Middle frontal gyrus (tissue), 1 donor: ENCODE measurements around the gene SLC6A9.

Experiments
- DNase-seq: peaks from one replicate; pipeline ENCODE4 v3.0.0-alpha.2; 2015; ENCODE audit warnings: low spot score; ENCODE audit errors: extremely low spot score

SLC6A9 gene

GRCh38 chr1:44008259-44008658 is 23.0 kb downstream of the SLC6A9 start:
- no peak for DNase-seq

DNA sequence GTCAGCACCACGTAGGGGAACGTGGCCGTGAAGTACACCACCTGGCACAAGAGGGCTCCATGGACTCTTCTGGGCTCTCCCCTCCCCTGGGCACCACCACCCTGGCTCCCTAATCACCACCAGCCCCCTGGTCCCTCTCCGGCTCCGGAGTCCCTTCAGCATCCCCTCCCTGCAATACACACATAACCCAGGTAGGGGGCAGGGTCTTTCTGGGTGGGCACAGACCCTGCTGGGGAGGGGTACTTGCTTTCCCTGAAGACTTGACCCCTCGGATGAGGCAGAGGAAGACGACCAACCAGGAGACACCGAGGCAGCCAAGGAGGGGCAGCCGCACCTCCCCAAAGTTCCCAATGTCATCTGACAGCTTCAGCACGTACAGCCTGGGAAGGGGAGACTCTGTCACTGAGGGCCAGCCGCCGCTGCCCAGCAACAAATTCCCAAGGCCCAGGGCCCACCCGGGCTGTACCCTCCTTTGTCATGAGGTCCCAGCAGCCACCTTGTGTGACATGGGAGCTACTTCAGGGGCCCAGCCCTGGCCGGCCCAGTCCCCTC is 28.6 kb downstream of the SLC6A9 start:
- DNase-seq: no peak

DNA sequence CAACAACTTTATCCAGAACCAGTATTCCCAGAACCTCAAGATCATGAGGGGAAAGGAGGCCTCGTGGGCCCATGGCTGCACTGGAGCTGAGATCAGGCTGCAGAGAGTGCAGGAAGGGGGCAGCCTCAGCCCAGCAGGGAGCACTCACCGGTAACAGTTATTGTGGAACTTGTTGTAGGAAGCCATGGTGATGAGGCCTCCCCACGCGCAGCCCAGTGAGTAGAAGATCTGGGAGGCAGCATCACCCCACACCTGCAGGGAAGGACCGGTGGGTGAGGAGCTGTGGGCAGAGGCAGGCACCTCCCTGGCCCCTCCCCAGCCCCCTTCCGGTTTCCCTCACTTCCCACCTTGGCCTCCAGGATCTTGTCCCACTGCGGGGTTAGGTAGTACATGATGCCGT is 29.1 kb downstream of the SLC6A9 start:
- DNase-seq: no peak

- no peak for DNase-seq
Measured at GRCh38 chr1:44000122-44000665, 31.1 kb downstream of the SLC6A9 start.

DNA sequence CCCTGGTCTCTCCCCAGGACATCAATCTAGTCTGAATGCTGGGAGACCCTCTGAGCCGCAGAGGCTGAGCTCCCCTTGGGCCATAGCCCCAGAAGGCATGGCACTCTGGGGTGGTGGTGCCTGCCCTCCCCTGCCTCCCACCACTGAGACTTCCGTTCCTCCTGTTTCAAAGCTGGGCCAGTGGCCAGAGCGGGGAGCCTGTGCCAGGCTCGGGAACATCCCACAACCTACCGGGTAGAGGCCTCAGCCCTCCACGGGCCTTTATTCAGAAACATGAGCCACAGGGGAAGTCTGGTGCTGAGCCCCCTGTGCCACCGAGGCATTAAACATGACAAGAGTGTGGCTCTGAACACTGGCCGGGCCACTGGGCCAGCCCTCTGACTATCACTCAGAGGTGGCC is 31.8 kb downstream of the SLC6A9 start:
- DNase-seq: no peak

GRCh38 chr1:43998000-43998378 is 33.3 kb downstream of the SLC6A9 start:
- no peak for DNase-seq

DNA sequence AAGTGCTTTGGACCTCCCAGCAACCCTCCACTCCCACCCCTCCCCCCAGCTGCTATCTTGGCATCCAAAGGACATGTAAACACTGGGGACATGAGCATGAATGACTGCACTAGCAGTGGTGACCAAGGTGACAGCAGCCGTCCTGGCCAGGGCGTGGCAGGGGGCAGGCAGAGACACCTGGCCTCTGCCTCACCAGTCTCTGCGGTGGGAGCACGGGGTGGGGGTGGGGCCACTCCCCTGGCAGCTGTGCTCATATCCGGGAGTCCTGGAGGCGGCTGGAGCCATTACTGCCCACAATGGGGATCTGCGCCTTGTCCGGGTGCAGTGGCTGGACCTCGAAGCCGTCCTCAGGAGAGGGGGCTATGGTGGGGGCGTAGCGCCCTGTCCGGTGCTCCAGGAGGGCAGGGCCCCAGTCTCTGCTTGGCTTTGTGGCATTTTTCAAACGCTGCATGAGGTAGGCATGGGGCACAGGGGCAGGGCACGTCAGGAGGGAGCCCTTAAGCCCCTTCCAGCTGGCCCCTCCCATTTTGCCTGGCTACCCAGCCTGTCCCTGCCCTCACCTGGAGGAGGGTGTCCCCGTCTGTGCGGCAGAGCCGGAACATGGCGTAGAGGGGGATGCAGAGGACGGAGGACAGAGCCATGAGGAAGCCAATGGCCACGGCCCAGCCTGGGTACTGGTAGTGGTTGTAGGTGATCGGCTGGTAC is 33.8 kb downstream of the SLC6A9 start:
- DNase-seq: no peak

DNA sequence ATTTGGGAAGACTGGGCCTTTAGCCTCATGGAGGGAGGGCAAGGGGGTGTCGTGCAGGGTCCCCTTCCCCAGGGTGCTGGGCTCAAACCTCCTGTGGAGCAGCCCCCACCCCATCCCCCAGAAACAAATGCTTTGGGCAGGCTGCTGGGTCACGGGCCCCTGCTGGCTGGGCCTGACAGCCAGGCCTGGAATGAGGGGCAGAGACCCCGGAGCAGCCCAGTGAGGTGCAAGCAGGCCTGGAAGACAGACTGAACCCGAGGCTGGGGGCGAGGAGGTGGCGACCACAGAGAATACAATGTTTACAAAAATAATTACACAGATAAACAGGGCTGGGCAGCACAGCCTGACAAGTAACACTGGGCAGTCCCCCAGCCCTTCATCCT is 34.5 kb downstream of the SLC6A9 start:
- DNase-seq: no peak

DNA sequence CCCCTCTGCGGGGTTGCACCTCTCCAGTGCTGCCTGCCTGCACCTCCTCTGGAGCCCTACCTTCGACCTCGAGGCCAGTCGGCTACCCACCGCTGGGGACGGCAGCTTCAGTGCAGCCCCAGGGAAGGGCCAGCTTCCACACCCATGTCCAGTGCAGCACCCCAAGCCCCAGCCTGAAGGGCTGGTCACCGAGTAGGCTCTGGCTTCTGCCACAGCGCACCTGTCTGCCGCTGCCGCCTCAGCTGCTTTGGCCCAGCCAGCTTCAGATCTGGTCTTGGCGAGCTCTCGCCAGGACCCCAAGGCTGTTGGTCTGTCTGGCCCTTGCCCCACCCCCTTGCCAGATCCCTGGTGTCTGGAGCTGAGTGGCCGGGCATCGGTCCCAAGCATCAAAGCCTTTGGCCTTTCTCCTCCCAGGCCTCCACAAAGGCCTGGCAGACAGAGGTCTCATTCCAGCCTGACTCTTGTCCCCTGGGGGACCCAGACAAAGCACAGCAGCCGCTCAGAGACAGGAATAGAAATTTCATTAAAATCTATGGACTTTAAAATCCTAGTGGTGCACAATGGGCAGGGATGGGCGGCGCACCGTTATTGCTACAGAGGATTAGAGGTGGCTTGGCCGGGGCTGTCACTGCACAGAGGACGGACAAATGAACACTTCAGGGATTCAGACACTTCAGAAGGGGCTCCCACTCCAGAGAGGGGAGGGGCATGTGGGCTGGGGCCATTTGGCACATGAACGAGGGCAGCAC is 35.1 kb downstream of the SLC6A9 start:
- no peak for DNase-seq

GRCh38 chr1:43994794-43995790 is 36.2 kb downstream of the SLC6A9 start:
- DNase-seq: no peak

DNA sequence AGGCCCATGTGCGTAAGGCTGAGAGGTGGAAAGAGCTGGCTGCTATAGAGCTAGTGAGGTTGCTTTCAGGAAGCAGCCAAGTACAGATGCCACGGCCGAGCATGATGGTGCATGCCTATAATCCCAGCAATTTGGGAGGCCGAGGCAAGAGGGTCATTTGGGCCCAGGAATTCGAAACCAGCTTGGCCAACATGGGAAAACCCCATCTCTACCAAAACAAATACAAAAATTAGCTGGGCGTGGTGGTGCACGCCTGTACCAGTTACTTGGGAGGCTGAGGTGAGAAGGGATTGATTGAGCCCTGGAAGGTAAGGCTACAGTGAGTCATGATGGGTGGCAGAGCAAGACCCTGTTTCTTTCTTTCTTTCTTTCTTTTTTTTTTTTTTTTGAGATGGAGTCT is 37.2 kb downstream of the SLC6A9 start:
- no peak for DNase-seq

GRCh38 chr1:43993206-43993914 is 37.9 kb downstream of the SLC6A9 start:
- DNase-seq: no peak

- no peak for DNase-seq
Measured at GRCh38 chr1:43992232-43992995, 38.8 kb downstream of the SLC6A9 start.

- peak; percentile 47 for DNase-seq
Measured at GRCh38 chr1:43991476-43992231, 39.6 kb downstream of the SLC6A9 start, which contains the start of gene CCDC24. TSS of gene CCDC24 (plus strand) at chr1:43991599. CDS start at chr1:43991879, 280 bp downstream.

DNA sequence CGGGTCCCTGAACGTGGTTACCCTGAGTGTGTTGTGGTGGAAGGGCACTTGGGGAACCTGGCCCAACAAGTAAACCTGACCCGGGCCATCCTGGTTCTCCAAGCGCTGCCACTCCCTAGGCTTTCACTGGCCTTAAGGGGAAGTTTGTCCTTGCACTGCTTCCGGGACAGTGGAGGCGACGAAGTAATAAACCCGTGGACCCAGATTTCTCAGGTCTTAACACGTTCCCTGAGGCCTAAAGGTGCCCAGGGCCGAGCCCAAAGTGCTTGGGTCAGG is 40.1 kb downstream of the SLC6A9 start:
- no peak for DNase-seq

DNA sequence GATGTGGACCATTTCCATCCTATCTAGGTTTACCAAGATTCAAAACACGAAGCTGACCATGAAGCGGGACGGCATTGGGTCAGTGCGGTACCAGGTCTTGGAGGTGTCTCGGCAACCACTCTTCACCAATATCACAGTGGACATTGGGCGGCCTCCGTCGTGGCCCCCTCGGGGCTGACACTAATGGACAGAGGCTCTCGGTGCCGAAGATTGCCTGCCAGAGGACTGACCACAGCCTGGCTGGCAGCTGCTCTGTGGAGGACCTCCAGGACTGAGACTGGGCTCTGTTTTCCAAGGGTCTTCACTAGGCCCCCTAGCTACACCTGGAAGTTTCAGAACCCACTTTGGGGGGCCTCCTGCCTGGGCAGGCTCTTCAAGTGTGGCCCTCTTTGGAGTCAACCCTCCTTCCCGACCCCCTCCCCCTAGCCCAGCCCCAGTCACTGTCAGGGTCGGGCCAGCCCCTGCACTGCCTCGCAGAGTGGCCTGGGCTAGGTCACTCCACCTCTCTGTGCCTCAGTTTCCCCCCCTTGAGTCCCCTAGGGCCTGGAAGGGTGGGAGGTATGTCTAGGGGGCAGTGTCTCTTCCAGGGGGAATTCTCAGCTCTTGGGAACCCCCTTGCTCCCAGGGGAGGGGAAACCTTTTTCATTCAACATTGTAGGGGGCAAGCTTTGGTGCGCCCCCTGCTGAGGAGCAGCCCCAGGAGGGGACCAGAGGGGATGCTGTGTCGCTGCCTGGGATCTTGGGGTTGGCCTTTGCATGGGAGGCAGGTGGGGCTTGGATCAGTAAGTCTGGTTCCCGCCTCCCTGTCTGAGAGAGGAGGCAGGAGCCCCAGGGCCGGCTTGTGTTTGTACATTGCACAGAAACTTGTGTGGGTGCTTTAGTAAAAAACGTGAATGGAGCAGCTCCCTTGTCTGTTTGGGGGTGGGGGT is 40.7 kb downstream of the SLC6A9 start:
- DNase-seq: no peak

DNA sequence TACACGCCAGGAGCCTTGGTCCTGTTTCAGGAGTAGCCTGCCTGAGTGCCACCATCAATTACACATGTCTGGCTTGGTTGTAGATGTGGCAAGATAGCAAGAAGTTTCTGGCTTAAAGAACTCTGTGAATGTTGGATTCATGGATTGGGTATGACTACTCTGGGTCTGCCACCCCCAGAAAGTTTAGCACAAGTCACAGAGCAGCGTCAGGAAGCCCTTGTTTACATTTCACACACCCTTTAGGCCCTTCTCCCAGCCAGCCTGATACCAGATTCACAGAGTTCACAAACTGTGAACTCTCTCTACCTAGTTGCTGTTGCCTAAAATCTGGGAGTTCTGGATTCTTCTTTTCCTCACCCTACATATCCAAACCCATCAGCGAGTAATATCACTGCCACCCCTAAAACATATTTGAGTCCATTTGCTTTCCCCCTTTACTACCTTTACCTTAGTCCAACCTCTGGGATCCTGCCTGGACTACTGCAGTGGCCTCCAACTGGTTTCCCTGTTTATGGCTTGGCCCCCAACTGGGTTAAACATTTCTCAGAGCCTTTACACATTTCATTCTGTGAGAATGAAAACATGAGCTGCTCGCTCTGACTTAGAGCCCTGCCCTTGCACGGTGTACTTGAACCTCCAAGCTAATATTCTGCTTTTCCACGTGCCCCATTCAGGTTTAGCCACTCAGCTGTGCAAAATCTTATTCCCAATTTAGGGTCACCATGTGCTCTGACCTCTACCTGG is 43.9 kb downstream of the SLC6A9 start:
- DNase-seq: no peak
